ENCODE measurements around the gene CHSY3.

DNA sequence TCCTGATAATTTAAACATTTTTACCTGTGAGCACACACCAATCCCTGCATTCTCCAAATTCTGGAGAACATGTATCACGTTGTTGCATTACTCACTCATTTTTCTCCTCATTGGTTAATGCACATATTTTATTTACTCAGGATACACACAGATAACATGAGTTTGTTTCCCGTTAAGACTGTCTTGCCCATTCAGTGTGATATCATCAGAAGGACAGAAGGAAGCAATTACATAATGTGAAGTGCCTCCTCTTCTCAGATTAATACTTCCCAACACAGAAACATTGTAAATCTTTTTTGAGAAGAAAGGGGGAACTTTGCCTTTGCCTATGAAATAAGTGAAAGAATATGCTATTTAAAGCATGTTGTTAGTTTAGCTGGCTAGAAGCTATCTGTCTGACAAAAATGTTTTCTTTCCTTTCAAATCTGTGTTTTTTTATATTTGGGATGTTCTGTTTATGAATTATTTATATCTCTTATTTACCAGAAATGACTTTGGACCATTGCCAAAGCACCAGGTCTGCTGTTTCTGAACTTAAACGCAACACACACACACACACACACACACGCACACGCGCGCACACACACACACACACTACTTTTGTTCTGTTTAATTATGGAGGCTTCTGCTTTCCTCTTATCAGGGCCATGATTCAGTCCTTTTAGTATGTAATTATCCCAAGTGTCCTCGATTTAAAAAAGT is 186.5 kb downstream of the CHSY3 start:
- TF ChIP-seq, protein P1, sequence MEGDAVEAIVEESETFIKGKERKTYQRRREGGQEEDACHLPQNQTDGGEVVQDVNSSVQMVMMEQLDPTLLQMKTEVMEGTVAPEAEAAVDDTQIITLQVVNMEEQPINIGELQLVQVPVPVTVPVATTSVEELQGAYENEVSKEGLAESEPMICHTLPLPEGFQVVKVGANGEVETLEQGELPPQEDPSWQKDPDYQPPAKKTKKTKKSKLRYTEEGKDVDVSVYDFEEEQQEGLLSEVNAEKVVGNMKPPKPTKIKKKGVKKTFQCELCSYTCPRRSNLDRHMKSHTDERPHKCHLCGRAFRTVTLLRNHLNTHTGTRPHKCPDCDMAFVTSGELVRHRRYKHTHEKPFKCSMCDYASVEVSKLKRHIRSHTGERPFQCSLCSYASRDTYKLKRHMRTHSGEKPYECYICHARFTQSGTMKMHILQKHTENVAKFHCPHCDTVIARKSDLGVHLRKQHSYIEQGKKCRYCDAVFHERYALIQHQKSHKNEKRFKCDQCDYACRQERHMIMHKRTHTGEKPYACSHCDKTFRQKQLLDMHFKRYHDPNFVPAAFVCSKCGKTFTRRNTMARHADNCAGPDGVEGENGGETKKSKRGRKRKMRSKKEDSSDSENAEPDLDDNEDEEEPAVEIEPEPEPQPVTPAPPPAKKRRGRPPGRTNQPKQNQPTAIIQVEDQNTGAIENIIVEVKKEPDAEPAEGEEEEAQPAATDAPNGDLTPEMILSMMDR (IDR thresholded peaks at IDR 0.05; ENCODE audit: poor library complexity, severe bottlenecking), result no peak
- TF ChIP-seq EZH2 (IDR thresholded peaks at IDR 0.05; ENCODE audit: borderline replicate concordance, insufficient read depth, low read length, poor library complexity, severe bottlenecking), result no peak
- TF ChIP-seq, protein P2, sequence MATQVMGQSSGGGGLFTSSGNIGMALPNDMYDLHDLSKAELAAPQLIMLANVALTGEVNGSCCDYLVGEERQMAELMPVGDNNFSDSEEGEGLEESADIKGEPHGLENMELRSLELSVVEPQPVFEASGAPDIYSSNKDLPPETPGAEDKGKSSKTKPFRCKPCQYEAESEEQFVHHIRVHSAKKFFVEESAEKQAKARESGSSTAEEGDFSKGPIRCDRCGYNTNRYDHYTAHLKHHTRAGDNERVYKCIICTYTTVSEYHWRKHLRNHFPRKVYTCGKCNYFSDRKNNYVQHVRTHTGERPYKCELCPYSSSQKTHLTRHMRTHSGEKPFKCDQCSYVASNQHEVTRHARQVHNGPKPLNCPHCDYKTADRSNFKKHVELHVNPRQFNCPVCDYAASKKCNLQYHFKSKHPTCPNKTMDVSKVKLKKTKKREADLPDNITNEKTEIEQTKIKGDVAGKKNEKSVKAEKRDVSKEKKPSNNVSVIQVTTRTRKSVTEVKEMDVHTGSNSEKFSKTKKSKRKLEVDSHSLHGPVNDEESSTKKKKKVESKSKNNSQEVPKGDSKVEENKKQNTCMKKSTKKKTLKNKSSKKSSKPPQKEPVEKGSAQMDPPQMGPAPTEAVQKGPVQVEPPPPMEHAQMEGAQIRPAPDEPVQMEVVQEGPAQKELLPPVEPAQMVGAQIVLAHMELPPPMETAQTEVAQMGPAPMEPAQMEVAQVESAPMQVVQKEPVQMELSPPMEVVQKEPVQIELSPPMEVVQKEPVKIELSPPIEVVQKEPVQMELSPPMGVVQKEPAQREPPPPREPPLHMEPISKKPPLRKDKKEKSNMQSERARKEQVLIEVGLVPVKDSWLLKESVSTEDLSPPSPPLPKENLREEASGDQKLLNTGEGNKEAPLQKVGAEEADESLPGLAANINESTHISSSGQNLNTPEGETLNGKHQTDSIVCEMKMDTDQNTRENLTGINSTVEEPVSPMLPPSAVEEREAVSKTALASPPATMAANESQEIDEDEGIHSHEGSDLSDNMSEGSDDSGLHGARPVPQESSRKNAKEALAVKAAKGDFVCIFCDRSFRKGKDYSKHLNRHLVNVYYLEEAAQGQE (IDR thresholded peaks at IDR 0.05; ENCODE audit: borderline replicate concordance), result no peak
- TF ChIP-seq POLR2AphosphoS5 (IDR thresholded peaks at IDR 0.05), result no peak
- no peak for TF ChIP-seq RAD21 (conservative IDR thresholded peaks at IDR 0.05)

Data from neural cell (in vitro differentiated cells).